C4-2B (cell line): ENCODE measurements around the gene SF3B6.

Experiments
- ZFX ChIP-seq: fragments of 450-650 bp; IDR thresholded peaks from 2 replicates; pipeline ENCODE4 v1.6.1; 2017
- TF ChIP-seq, protein P1 (sequence below): fragments of 450-650 bp; conservative IDR thresholded peaks from 2 replicates; pipeline ENCODE4 v1.5.1; 2017; ENCODE audit warnings: mild to moderate bottlenecking

DNA sequence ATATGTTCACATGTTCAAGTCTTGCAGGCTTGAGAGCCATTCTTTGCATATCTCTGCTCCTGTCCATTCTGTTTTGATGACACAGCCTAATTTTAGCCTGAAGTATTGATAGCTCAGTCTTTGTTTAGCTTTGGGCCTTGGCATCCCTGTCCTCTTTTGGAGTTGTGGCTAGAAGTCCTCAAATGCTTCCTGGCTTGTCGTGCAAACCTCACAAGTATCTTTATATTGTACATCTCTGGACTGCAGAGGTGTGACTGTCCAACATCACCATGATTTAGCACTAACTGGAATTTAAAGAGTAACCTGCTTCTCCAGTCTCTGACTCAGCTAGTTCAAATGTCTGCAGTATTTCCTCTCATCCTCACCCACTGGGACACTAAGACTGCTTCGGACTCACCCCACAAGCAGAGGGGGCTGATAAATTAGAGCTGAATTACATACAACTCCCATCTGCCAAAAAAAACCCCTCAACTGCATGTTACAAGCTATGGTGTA is 35.3 kb upstream of the SF3B6 start:
- TF ChIP-seq, protein P1, sequence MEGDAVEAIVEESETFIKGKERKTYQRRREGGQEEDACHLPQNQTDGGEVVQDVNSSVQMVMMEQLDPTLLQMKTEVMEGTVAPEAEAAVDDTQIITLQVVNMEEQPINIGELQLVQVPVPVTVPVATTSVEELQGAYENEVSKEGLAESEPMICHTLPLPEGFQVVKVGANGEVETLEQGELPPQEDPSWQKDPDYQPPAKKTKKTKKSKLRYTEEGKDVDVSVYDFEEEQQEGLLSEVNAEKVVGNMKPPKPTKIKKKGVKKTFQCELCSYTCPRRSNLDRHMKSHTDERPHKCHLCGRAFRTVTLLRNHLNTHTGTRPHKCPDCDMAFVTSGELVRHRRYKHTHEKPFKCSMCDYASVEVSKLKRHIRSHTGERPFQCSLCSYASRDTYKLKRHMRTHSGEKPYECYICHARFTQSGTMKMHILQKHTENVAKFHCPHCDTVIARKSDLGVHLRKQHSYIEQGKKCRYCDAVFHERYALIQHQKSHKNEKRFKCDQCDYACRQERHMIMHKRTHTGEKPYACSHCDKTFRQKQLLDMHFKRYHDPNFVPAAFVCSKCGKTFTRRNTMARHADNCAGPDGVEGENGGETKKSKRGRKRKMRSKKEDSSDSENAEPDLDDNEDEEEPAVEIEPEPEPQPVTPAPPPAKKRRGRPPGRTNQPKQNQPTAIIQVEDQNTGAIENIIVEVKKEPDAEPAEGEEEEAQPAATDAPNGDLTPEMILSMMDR = no peak
- no peak for TF ChIP-seq ZFX
